NCI-H187 treated with DMSO at 0.1 percent for 48 hours (cell line): Measurements from ENCODE around the gene RBM10.
"Not testable (repeated sequence)": the region's sequence is repeated elsewhere in the genome, so short reads cannot be mapped to it uniquely, and the experiment has no call there.

Source experiments
- DNase-seq: peaks from one replicate; lab custom pipeline; 2025; lab: John Stamatoyannopoulos, UW

RBM10 gene, protein sequence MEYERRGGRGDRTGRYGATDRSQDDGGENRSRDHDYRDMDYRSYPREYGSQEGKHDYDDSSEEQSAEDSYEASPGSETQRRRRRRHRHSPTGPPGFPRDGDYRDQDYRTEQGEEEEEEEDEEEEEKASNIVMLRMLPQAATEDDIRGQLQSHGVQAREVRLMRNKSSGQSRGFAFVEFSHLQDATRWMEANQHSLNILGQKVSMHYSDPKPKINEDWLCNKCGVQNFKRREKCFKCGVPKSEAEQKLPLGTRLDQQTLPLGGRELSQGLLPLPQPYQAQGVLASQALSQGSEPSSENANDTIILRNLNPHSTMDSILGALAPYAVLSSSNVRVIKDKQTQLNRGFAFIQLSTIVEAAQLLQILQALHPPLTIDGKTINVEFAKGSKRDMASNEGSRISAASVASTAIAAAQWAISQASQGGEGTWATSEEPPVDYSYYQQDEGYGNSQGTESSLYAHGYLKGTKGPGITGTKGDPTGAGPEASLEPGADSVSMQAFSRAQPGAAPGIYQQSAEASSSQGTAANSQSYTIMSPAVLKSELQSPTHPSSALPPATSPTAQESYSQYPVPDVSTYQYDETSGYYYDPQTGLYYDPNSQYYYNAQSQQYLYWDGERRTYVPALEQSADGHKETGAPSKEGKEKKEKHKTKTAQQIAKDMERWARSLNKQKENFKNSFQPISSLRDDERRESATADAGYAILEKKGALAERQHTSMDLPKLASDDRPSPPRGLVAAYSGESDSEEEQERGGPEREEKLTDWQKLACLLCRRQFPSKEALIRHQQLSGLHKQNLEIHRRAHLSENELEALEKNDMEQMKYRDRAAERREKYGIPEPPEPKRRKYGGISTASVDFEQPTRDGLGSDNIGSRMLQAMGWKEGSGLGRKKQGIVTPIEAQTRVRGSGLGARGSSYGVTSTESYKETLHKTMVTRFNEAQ

DNA sequence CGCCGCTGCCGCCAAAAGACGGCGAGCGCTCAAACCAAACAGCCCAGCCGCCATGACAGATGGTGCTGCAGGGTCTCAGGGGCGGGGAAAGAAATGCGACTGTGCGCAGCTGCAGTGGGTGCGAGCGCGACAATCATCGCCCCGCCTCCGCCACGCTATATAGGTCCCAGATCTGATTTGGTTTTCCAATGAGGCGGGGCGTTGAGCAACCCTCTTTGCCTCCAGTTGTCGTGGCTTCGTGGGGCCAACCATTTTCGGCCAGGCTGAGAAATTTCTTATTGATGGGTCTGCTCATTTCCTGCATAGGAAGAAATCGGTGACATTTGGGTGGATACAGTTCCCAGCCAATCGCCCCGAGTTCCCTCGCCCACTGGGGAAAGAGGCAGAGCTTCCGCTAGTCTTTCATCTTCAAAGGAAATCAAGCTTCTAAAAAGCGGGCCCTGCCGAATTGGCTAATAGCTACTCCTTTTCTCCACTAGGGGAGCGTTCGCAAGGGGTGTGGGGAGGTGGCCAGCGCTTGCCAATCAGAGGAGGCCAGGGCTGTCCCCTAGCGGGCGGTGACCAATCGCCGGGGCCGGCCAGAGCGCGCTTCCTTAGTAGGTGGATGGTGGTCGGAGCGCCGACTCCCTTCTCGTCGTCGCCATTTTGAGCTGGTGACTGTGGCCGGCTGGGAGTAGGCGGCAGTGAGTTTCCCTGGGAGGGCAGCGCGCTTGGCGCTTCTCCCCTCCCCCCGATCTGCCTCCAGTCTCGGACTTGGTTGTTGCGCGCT lies at the start of gene RBM10, which contains the start of gene NDUFB11:
TSS of gene RBM10 (plus strand) at position 596 of the 769 bp plus-strand sequence. CDS start 2,261 bp downstream, outside the sequence.
TSS of gene NDUFB11 (minus strand) at position 77 of the 769 bp plus-strand sequence. CDS start at position 54, 23 bp downstream.
- peak; percentile 60 for DNase-seq

DNA sequence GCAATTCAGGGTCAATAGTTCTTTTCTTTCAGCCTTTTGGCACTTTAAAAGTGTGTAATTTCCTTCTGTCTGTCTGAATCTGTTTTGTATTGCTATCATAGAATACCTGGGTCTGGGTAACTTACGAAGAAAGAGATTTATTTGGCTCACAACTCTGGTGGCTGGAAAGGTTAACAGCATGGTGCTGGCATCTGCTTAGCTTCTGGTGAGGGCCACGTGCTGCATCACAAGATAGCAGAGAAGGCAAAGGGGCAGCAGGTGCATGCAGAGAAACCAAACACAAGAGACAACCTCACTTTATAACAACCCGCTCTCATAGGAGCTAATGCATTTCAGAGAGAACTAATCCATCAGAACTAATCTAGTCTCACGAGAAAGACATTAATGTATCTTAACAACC lies 48.0 kb upstream of the RBM10 start:
- no peak for DNase-seq

DNA sequence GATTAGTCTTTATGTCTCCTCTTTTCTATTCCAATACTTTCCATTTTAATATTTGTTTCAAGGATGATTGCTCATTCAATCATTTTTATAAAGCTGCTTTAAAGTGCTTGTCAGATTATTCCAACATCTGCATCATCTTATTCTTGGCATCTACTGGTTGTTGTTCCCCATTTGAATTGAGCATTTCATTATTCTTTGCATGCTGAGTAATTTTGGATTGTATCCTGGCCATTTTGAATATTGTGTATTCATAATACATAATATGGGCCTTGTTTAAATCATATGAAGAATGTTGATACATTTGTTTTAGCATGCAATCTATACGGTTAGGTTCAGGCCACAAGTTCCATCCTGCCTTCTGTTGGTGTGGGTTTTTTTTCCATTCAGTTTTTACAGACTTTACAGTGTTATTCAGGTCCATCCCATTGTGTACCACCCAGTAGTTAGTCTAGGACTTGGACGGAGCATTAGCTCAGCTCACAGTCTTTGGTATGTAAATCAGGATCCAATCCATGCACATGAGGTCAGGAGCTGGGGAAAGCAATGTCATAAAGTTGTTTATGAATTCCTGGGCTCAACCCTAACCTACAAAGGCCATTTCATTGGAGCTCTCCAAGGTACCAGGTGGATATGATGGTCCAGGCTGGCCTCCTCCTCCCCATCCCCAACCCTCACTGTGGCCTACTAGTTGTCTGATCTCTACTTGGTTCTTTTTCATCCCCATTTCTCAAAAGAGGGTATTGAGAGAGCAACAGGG lies 46.5 kb upstream of the RBM10 start:
- no peak for DNase-seq

DNA sequence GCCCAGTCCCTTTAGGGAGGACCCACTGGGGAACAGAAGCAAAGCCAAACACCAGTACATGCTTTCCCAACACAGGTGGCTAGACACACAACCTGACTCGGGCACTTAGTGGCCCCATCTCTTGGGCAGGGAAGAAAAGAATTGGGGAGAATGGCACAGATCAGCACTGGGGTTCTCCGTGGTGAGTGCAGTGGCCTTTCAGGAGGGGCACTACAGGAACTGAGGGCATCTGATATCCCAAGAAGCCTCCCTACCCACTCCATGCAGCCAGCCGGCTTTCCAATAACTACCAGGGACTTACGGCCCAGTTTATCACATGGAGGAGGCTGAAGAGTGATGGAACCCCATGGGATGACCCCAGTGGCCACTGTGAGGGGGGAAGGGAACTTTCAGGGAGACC lies 43.8 kb upstream of the RBM10 start:
- no peak for DNase-seq

DNA sequence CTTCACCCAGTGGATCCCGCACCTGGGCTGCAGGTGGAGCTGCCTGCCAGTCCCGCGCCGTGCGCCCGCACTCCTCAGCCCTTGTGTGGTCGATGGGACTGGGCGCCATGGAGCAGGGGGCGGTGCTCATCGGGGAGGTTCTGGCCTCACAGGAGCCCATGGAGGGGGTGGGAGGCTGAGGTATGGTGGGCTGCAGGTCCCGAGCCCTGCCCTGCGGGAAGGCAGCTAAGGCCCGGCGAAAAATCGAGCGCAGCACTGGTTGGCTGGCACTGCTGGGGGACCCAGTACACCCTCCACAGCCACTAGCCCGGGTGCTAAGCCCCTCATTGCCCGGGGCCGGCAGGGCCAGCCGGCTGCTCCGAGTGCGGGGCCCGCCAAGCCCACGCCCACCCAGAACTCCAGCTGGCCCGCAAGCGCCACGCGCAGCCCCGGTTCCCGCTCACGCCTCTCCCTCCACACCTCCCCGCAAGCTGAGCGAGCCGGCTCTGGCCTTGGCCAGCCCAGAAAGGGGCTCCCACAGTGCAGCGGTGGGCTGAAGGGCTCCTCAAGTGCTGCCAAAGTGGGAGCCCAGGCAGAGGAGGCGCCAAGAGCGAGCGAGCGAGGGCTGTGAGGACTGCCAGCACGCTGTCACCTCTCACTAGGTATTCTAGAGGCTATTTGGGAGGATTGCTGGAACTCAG lies 33.9 kb upstream of the RBM10 start:
- DNase-seq, result not testable (repeated sequence)

DNA sequence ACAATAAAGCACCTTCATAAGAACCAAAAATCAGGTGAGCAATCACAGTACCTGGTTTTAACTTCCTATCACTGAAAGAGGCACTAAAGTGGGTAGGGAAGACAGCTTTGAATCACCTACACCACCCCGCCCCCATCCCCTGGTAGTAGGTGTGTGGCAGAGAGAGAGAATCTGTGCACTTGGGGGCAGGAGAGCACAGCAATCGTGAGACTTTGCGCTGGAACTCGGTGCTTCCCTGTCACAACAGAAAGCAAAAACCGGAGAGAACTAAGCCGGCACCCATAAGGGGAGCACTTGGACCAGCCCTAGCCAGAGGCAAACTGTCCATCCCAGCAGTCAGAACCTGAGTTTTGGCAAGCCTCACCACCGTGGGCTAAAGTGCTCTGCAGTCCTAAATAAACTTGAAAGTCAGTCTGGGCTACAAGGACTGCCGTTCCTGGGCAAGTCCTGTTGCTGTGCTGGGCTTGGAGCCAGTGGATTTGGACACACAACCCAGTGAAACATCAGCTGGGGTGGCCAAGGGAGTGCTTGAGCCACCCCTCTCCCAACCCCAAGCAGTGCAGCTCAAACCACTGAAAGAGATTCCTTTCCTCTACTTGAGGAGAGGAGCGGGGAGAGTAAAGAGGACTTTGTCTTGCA lies 32.6 kb upstream of the RBM10 start:
- no peak for DNase-seq

DNA sequence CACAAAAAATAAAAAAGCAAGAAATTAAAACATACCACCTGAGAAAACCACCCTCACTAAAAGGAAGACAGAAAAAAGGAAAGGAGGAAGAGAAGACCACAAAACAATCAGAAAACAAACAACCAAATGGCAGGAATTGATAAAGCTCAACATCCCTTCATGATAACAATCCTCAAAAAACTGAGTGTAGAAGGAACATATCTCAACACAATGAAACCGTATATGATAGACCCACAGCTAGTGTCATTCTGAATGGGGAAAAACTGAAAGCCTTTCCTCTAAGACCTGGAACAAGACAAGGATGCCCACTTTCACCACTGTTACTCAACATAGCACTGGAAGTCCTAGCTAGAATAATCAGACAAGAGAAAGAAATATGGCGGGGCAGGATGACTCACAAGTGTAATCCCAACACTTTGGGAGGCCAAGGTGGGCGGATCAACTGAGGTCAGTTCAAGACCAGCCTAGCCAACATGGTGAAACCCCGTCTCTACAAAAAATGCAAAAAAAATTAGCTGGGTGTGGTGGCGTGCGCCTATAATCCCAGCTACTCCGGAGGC lies 28.4 kb upstream of the RBM10 start:
- DNase-seq, result not testable (repeated sequence)

DNA sequence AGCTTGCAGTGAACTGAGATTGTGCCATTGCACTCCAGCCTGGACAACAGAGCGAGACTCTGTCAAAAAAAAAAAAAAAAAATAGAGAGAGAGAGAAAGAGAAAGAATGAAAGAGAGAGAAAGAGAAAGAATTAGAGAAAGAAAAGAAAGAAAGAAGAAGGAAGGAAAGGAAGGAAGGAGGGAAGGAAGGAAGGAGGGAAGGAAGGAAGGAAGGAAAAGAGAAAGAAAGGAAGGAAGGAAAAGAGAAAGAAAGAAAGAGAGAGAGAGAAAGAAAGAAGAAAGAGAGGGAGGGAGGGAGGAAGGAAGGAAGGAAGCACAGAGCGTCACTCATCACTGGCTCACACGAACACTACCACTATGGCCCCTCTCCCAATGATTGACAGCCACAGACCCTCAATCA lies 20.6 kb upstream of the RBM10 start:
- not testable (repeated sequence) for DNase-seq

DNA sequence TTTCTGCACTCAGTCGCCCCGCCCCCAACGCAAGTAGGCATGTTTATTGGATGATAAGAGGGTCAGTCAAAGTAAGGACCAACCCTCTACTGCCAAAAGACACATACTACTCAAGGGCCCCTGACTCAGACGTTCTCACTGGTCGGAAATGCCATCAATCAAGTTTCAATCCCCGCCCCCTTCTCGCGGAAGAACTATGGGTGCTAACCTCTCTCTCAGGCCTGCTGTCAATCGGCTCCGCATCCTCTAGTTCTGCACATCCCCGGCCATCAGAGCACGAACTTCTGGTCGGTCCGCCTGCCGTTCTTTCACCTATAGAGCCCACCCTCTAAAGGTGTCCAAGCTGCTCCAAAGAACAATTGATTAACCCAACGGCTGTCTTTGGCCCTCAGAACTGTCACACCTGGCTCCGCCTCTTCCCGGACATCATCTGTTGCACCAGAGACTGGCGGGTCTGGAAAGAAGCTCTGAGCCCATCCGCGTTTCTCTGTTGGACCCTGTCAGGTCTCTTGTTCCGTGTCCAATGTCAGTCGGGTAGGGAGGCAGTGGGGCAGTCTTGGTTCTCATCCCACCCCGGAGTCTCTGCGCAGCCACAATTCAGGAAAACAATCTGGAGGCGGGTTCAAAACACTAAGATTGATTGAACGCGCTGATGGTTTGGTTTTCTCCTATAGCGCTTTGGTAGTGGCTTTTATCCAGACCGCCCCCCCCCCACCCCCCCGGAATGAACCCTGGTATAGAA lies 15.7 kb upstream of the RBM10 start:
- peak; percentile 72 for DNase-seq

DNA sequence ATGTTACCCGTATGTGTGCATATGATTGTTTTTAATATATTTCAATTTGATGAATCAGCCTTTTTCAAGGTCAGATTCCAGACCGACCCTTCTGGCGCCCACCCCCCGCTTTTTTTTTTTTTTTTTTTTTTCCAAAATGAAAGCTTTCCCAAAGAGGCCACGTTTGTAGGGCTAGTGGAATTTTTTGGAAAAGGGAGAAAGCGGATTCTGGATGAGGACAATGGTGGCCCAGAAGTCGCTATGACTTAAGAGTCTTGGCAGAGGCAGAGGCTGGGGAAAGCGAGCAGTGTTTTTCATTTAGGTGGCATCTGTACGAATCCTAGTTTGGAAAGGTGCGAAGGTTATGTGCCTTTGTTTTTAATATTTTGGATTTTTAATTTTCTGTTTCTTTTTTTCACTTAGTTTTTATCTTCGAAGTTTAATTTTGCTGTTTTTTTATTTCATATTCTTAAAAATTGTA lies 15.1 kb upstream of the RBM10 start:
- DNase-seq, result no peak

DNA sequence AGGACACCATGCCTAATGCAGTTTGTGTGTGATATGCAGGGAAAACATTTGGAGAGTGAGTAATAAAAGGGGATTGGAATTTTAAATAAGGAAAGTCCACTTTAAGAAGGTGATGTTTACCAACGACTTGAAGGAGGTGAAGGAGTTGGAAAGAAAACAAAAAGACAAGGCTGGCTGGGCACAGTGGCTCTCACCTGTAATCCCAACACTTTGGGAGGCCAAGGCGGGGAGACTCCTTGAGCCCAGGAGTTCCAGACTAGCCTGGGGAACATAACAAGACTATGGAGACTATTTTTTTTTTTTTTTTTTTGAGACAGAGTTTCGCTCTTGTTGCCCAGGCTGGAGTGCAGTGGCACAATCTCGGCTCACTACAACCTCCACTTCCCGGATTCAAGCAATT lies 11.5 kb upstream of the RBM10 start:
- no peak for DNase-seq

DNA sequence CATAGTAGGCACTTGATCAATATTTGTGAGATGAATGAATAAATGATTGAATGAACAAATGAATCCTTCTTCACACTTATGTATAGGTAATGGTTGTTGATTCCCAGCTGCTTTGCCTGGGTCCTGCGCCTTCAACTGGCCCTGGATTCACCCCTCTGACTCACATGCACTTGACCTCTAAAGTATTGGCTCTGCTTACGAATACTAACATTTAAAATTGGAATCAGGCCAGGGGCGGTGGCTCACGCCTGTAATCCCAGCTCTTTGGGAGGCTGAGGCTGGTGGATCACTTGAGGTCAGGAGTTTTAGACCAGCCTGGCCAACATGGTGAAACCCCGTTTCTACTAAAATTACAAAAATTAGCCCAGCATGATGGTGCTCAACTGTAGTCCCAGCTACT lies 9.4 kb upstream of the RBM10 start:
- not testable (repeated sequence) for DNase-seq

DNA sequence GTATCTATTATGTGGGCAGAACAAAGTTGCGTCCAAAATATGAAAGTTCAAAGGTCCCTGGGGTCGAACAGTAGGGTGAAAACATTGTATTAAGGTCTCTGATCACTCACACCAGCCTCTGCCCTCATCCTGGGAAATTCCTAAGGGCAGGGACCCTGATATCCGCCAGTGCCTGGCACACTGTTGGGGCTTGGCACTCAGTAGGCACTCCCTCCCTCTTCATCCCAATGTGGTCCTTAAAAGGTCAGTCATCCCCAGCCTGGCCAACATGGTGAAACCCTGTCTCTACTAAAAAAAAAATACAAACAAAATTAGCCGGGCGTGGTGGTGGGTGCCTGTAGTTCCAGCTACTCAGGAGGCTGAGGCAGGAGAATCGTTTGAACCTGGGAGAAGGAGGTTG lies 6.8 kb upstream of the RBM10 start:
- no peak for DNase-seq

DNA sequence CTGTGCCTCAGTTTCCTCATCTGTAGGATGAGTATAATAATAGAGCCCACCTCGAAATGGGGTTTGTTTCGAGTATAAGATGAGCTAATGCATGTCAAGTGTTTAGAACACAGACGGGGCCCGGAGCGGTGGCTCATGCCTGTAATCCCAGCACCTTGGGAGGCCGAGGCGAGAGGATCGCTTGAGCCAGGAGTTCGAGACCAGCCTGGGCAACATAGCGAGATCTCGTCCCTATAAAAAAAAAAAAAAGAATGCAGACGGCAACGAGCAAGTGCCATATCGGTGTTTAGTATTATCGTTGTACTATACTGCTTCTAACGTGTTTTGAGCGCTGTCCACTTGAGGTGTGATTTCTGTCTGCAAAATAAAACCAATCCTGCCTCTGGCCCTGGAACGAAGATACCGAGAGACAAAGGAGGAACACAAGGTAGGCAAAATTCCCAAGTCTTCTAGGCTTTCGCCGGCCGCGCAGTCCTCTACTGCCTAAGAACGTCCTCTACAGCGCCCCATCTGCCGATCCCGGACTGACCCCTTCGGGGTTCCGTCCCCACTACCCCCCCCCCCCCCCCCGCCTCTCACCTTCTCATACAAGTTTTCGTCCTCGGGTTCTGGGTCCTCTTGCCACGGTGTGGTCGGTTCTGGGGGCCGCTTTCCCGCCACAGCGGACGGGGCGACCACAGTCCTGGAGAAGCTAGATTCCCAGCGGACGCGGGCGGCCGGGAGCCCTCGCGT lies 961 bp upstream of the RBM10 start:
- no peak for DNase-seq

DNA sequence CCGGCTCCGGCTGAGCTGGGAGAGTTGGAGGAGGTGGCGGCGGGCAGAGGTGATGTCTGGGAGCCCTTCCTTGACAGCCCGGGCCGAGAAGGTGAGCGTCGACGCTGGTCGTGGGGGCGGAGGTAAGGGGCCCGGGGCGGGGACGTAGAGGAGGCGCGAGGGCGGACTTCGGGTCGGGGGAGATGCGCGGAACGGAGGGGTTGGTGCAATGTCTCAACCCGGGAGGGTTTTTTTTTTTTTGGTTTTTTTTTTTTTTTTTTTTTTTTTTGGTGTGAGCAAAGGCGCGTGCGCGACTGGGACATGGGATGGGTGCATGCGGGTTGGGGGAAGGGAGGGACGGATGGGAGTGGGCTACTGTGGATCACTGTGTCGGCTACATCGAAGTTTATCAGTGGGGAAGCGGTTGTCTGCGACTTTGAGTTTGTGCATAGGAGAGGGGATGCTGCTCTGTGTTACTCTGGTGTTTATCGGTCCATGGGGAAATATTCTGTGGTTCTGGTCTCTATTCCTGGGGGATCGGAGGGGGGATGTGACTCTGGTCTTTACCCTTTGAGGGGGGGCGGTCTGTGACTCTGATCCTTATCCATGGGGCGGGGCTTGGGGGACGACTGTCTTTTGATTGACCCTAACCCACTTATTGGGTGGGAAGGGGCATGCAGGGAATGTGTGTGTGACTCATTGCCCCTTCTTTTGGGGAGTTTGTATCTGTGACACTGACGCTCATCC lies 537 bp downstream of the RBM10 start:
- no peak for DNase-seq

DNA sequence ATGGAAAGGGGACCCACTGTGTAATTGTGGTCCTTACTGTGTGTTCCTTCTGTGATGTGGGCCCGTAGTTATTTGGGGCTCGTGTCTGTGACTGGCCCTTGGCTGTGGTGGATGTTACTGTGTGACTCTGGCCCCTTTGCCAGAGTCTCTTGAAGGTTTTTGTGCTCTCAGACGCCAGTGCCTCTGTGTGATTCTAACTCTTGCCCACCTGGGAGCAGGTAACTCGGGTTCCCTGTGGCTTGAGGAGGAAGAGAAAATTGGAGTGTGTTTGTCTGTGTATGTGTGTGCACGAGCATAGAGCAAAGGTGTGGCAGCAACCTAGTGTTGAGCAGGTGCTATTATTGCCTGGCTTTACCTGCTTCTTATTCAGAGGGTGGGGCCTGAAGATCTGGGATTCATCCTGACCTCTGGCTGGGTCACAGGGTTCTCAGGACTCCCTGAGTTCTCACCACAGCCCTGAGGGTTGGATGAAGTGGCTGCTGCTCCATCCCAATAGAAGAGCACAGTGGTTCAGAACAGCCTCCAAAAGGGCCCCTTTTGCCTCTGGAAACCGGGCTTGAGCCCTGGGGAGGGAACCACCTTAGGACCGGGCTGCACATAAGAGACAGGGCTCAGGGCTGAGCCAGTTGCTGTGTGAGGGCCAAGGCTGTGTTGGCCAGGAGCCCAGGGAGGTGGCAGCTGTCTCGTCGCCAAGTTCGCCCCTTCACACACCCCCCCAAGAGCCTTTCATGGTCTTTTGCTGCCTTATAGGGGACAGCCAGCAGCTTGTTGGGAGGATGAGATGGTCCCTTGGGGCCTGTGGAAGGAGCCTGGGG lies 1.3 kb downstream of the RBM10 start:
- no peak for DNase-seq
